ENCODE data around the gene GSN. TPM values are rescaled to one million over a fixed set of nuclear protein-coding genes. Genes with fewer than 3 reads are reported as not detected.

The GSN gene
- total and polyA plus RNA-seq, 11 donors: 379 to 2,088 (median 689) TPM

GRCh38 chr9:121373011-121373729, 105.2 kb downstream of the GSN start:
- peaks cover 0 to 3% (median 0%) of the 10 kb centered on the region in 12 donors for H3K9me3 ChIP-seq
- H3K36me3 ChIP-seq: no peaks in the 10 kb centered on the region
- DNase-seq: peak in 1 of 5 donors; percentile 39
- WGBS, 4 donors: 44 to 50% (median 45%) methylated on average over 5 of the region's 5 CpGs
- ATAC-seq: peak in 2 of 4 donors; percentile 8 to 10
- TF ChIP-seq POLR2A (IDR thresholded peaks at IDR 0.05) (no peak), CTCF (IDR thresholded peaks at IDR 0.05) (no peak)
- intact Hi-C loops (cut with DNase I): loop anchor here in 5 of 10 donors (2.0 to 5.0 kb wide), 3 partner anchors 52 to 96 kb away; no protein-coding TSS in a partner anchor
- no peaks in the 10 kb centered on the region for H3K27me3 ChIP-seq
- H3K4me3 ChIP-seq: no peak overlapping the region
- peaks cover 4 to 54% (median 42%) of the 10 kb centered on the region in 12 donors for H3K4me1 ChIP-seq
- H3K27ac ChIP-seq: peak overlapping the region; percentile 43 to 99 (median 96)

- WGBS, 4 donors: 86 to 91% (median 90%) methylated on average over 4 of the region's 4 CpGs
- intact Hi-C loops (cut with DNase I): loop anchor here in 9 of 10 donors (1.0 to 5.0 kb wide), 7 partner anchors 56 to 164 kb away; no protein-coding TSS in a partner anchor
- H3K27me3 ChIP-seq: no peaks in the 10 kb centered on the region
- ATAC-seq: no peak
- H3K36me3 ChIP-seq: no peaks in the 10 kb centered on the region
- H3K9me3 ChIP-seq: peaks cover 0 to 3% (median 0%) of the 10 kb centered on the region in 12 donors
- DNase-seq: no peak
- TF ChIP-seq CTCF (IDR thresholded peaks at IDR 0.05) (peak in 11 of 12 donors; percentile 39 to 79 (median 64)), POLR2A (IDR thresholded peaks at IDR 0.05) (no peak)
- H3K4me3 ChIP-seq: no peak overlapping the region
- H3K27ac ChIP-seq: peak overlapping the region in 1 of 12 donors; percentile 4
- H3K4me1 ChIP-seq: peaks cover 4 to 43% (median 29%) of the 10 kb centered on the region in 12 donors
Measured at GRCh38 chr9:121376214-121376830, 108.4 kb downstream of the GSN start.

GRCh38 chr9:121380846-121381245, 112.9 kb downstream of the GSN start:
- no peak overlapping the region for H3K27ac ChIP-seq
- H3K27me3 ChIP-seq: no peaks in the 10 kb centered on the region
- ATAC-seq: no peak
- intact Hi-C loops (cut with DNase I): loop anchor here in 1 of 10 donors (5.0 kb wide), 1 partner anchor 114 kb away; the partner anchor contains the start of gene GSN
- H3K4me1 ChIP-seq: peaks cover 0 to 4% (median 0%) of the 10 kb centered on the region in 12 donors
- no peak overlapping the region for H3K4me3 ChIP-seq
- peaks cover 0 to 3% (median 0%) of the 10 kb centered on the region in 12 donors for H3K9me3 ChIP-seq
- no peaks in the 10 kb centered on the region for H3K36me3 ChIP-seq
- no peak for TF ChIP-seq POLR2A (IDR thresholded peaks at IDR 0.05)
- no peak for TF ChIP-seq CTCF (IDR thresholded peaks at IDR 0.05)
- no peak for DNase-seq

Other genes starting within 250 kb of the GSN start
- gene C5, start 217.9 kb upstream of the GSN start, total RNA-seq: 1 to 10 TPM in 3 of 9 donors, under 1 TPM in 6; 0.32 to 1.8 (median 0.54) TPM
- gene C5, start 217.9 kb upstream of the GSN start, polyA plus RNA-seq: under 1 TPM; 0.46 to 0.61 TPM
- gene CNTRL, start 193.2 kb upstream of the GSN start, total RNA-seq: 10 to 100 TPM in 1 of 9 donors, 1 to 10 TPM in 8; 2.5 to 11.4 (median 4.1) TPM
- gene CNTRL, start 193.2 kb upstream of the GSN start, polyA plus RNA-seq: 1 to 10 TPM; 2.6 to 2.9 TPM
- gene RAB14, start 66.3 kb upstream of the GSN start, total RNA-seq: 10 to 100 TPM; 23.9 to 66.9 (median 51.7) TPM
- 10 to 100 TPM; 15.8 to 37.0 TPM for gene RAB14, start 66.3 kb upstream of the GSN start, polyA plus RNA-seq
- 100 to 1,000 TPM; 125 to 239 (median 154) TPM for gene STOM, start 102.1 kb downstream of the GSN start, total RNA-seq
- gene STOM, start 102.1 kb downstream of the GSN start, polyA plus RNA-seq: 100 to 1,000 TPM; 129 to 148 TPM
- 10 to 100 TPM in 4 of 9 donors, 1 to 10 TPM in 5; 1.9 to 47.7 (median 8.0) TPM for gene GGTA1, start 231.7 kb downstream of the GSN start, total RNA-seq
- 10 to 100 TPM in 1 of 2 donors, 1 to 10 TPM in 1; 1.8 to 23.9 TPM for gene GGTA1, start 231.7 kb downstream of the GSN start, polyA plus RNA-seq

Data from heart left ventricle (tissue), 16 donors.